Choroid plexus epithelial cell (primary cell): Measurements from ENCODE around the gene MIPEP.

ENCODE experiments used
- DNase-seq: peaks from one replicate; pipeline ENCODE4 v3.0.0-alpha.2; 2010; ENCODE audit warnings: low read depth
- H3K4me3 ChIP-seq: 2 replicates; pipeline ENCODE4 v1.5.1; 2011; ENCODE audit warnings: low read depth, mild to moderate bottlenecking, control low read depth, low read length, moderate library complexity
- TF ChIP-seq, protein P1 (sequence below): conservative IDR thresholded peaks from 2 replicates; pipeline ENCODE4 v1.5.1; 2011; ENCODE audit warnings: low read depth, mild to moderate bottlenecking, control low read depth, inconsistent platforms, low read length, moderate library complexity

MIPEP gene

DNA sequence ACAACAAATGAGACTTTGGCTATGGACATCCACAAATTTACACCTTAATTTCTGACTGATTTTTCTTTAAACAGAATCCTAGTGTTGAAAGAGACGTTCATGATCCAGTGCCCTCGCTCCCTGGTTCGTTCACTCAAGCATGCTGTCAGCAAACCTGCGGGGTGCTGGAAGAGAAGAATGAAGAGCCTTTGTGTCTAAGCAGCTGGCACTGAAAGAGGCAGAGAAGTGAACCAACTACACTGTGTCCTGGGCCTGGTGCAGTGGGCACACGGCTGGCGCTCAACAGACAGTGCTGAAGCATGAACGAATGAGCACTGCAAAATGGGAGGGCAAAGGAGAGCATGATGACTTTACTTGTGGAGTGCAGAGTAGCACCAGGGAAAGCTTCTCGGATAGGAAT is 46.8 kb downstream of the MIPEP start:
- TF ChIP-seq, protein P1, sequence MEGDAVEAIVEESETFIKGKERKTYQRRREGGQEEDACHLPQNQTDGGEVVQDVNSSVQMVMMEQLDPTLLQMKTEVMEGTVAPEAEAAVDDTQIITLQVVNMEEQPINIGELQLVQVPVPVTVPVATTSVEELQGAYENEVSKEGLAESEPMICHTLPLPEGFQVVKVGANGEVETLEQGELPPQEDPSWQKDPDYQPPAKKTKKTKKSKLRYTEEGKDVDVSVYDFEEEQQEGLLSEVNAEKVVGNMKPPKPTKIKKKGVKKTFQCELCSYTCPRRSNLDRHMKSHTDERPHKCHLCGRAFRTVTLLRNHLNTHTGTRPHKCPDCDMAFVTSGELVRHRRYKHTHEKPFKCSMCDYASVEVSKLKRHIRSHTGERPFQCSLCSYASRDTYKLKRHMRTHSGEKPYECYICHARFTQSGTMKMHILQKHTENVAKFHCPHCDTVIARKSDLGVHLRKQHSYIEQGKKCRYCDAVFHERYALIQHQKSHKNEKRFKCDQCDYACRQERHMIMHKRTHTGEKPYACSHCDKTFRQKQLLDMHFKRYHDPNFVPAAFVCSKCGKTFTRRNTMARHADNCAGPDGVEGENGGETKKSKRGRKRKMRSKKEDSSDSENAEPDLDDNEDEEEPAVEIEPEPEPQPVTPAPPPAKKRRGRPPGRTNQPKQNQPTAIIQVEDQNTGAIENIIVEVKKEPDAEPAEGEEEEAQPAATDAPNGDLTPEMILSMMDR, result no peak
- no peak for DNase-seq
- H3K4me3 ChIP-seq, result no peak overlapping the region

GRCh38 chr13:23833733-23834611 is 55.2 kb downstream of the MIPEP start:
- H3K4me3 ChIP-seq, result no peak overlapping the region
- DNase-seq, result no peak
- TF ChIP-seq, protein P1, result no peak

GRCh38 chr13:23828866-23829265 is 60.3 kb downstream of the MIPEP start:
- H3K4me3 ChIP-seq, result no peak overlapping the region
- DNase-seq, result peak; percentile 35
- TF ChIP-seq, protein P1, result no peak

DNA sequence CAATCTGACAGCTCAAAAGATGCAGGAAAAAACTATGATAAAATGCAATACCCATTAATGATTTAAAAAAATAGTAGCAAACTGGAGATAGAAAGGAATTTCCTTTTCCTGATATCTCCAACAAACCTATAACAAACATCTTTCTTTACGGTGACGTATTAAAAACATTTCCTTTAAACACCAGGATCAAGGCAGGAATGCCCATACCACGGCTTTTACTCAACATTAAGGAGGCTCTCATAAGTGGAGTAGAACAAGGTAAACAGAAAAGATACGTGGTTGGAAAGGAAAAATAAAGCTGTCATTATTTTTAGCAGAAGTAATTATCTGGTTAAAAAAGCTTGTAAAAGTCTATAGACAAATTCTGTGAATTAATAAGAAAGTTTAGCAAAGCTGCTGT is 61.1 kb downstream of the MIPEP start:
- no peak overlapping the region for H3K4me3 ChIP-seq
- no peak for DNase-seq
- TF ChIP-seq, protein P1, result no peak

- H3K4me3 ChIP-seq, result no peak overlapping the region
- DNase-seq, result no peak
- TF ChIP-seq, protein P1, result no peak
Observed at GRCh38 chr13:23825179-23825578, 64.0 kb downstream of the MIPEP start.

DNA sequence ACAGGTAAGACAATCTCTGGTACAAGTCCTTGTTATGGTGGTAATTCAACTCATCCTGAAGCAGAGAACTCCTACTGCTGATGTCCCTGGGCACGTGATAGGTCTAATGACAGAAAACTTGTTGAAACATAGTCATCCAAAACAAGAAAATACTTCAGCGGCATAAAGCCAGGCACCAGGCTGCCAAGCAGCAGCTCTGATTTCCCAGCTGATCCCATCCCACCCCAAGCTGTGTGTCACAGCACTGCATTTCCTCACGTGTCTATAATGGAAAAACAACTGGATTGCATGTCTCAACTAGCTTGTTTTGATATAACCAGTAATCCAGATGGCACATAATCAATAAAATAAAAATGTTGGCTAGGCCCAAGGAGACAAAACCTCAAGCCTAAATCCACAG is 64.8 kb downstream of the MIPEP start:
- no peak overlapping the region for H3K4me3 ChIP-seq
- no peak for DNase-seq
- TF ChIP-seq, protein P1, result no peak

GRCh38 chr13:23822252-23822824 is 66.9 kb downstream of the MIPEP start:
- H3K4me3 ChIP-seq, result no peak overlapping the region
- no peak for DNase-seq
- TF ChIP-seq, protein P1, result no peak
